ENCODE measurements around the gene SYPL2.
"Not testable (repeated sequence)": the region's sequence is repeated elsewhere in the genome, so short reads cannot be mapped to it uniquely, and the experiment has no call there.

The SYPL2 gene

DNA sequence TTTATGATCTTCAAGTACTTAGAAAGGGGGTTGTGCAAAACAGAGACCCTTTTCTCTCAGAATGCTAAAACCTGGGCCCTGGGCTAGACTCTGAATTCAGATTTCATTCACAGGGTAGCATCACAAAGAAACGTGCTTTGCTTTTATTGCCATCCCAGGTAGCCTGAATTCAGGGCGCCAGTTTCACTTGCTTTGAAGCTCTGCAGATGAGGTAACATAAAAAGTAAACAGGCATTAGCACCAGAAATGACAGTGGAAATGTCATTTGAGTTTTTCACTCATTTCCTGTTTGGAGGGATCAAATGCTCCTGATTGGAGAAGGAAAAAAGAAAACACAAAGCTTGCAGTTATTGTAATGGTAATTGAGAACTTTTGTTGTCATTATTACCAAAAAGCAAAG lies 2.6 kb downstream of the SYPL2 start:
- DNase-seq (ENCODE audit: insufficient read length, low spot score) (no peak), FAIRE-seq (no peak)

DNA sequence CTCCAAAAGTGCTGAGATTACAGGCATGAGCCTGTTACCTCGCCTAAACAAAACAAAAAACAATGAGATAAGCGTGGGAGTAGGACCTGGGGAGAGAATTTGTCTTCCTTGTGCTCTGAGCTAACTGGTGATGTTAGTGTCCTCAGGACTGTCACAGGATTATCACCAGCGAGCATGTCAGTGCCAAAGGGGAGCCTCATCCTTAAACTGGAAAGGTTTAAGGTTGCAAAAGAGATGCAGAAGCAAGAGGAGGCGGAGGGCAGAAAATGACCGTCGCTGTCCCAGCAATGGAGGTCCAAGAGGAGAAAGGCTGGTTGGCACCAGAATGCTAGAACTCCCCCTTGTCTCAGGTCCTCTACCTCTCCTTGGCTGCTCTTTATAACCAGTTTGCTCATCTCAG lies 3.9 kb downstream of the SYPL2 start:
- FAIRE-seq = no peak
- no peak for DNase-seq (ENCODE audit: insufficient read length, low spot score)

DNA sequence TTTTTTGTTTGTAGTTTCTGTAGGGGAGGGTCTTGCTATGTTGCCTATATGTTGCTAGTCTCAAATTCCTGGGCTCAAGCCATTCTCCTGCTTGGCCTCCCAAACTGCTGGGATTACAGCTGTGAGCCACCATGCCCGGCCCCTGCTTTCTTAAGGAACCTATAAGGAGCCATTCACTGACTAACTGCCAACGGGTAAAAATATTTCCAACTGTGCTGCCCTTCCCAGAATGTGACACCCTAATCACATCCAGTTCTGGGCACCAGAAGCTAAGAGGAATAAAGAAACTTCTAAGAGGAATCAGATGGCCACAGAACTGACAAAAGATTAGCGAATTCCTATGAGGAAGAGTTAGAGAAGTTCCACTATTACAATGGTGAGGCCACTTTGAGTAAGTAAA lies 6.4 kb downstream of the SYPL2 start:
- FAIRE-seq = no peak
- DNase-seq (ENCODE audit: insufficient read length, low spot score) = no peak

DNA sequence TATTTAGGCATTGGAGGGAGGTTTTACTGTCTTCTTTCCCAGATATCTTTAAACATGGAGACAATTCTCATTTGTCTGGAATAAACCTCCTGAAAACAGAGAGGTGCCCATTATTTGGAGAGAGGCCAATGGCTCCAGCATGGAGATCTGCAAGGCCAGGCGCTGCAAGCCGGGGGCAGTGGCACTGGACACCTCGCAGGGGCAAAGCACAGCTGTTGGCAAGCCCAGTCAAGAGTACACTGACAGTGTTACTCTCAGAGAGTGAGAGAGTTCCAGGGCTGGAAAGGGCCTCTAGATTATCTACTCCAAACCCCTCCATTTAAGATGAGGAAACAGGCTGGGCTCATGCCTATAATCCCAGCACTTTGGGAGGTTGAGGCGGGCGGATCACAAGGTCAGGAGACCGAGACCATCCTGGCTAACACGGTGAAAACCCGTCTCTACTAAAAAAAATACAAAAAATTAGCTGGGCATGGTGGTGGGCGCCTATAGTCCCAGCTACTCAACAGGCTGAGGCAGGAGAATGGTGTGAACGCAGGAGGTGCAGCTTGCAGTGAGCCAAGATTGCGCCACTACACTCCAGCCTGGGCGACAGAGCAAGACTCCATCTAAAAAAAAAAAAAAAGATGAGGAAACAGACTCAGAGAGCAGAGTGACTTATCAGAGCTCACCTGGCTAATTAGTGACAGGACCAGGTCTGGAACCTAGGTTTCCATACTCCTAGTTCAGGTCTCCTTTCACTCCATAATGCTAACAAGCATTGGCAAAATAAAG lies 7.1 kb downstream of the SYPL2 start:
- FAIRE-seq; DNase-seq (ENCODE audit: insufficient read length, low spot score): not testable (repeated sequence)

DNA sequence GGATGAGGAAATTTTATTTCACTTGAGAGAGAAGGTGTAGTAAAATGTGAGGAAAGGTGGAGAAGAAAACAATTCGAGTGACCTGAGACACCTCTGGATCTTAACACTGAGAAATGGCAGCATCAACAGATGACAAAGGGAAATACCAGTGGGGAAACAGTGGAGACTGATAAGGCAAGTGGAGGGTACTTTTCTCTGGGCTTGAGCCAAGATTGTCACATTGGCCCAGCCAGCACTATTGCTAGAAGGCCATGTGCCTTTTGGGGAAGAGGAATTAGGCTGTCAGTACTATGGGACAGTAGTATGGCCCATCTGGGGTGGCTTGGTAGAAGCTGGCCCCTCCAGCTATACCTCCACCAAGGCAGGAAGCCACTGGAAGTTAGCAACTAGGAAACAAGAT lies 8.4 kb downstream of the SYPL2 start:
- DNase-seq (ENCODE audit: insufficient read length, low spot score) (no peak), FAIRE-seq (no peak)

DNA sequence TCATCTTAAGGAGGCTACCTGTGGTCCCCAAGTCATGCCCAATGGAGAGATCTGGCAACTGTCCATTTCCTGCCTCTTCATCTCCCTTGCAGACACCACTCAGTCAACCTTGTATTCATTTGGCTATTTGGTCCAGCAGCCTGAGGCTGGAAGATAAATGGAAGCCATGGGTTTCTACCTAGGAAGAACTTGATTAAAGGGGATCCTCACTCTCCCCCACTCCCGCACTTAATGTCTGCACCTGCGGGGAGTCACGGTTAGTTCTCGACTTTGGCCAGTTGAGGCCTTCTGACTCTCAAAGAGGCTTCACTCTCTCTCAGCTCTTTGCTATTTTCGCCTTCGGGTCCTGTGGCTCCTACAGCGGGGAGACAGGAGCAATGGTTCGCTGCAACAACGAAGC lies 8.9 kb downstream of the SYPL2 start:
- DNase-seq (ENCODE audit: insufficient read length, low spot score) (no peak), FAIRE-seq (no peak)

DNA sequence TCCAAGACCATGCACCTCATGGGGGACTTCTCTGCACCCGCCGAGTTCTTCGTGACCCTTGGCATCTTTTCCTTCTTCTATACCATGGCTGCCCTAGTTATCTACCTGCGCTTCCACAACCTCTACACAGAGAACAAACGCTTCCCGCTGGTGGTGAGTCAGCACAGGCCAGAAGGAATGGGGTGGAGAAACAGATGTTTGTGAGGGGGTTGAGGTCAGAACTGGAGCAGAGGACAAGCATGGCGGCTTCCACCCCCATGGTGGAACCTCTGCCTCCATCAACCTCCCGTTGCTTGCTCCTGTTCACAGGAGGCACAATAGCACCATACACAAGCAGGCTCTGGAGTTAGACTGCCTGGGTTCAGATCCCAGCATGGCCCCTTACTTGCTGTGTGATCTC lies 10.5 kb downstream of the SYPL2 start:
- DNase-seq (ENCODE audit: insufficient read length, low spot score) = no peak
- FAIRE-seq = no peak

DNA sequence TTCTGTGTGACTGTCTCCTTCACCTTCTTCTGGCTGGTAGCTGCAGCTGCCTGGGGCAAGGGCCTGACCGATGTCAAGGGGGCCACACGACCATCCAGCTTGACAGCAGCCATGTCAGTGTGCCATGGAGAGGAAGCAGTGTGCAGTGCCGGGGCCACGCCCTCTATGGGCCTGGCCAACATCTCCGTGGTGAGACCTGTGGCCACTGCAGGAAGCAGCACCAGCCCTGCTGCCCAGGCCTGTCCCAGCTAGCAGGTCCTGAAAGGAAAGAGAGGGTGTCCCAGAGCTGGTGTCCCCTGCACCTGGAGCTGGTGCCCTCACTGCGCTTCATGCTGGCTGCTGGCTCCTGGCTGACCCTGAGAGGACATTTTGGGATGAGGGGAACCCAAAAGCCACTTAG lies 11.5 kb downstream of the SYPL2 start:
- DNase-seq (ENCODE audit: insufficient read length, low spot score) = no peak

DNA sequence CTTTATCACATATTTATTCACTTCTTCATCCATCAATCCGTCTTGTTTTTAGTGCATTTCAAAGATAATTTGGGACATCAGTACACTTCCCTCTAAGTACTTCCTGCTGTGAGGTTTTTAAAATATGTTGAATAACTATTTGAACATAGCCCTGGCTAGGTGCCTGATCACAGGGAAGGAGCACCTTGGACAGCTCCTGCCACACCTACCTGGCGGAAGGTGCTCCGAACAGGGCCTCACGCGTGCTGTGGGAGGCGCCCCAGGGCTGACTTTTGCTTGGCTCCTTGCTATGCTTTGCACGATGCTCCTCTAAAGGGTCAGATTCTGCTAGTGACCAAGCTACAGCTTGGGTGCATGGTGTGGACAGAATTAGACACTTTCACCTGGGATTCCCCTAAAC lies 12.5 kb downstream of the SYPL2 start:
- DNase-seq (ENCODE audit: insufficient read length, low spot score) (no peak), FAIRE-seq (no peak)

More for the DNA sequence above, 11.5 kb downstream of the SYPL2 start:
- FAIRE-seq = no peak

DNA sequence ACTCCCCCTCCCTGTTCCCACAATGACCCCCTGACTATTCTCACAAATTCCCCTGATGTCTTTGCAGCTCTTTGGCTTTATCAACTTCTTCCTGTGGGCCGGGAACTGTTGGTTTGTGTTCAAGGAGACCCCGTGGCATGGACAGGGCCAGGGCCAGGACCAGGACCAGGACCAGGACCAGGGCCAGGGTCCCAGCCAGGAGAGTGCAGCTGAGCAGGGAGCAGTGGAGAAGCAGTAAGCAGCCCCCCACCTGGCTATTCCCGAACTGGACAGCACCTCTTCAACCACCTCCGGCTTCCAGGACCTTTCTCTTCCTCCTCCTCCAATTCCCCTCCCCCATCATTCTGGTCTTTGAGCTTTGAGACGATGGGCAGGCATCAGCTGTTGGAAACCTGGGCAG lies 13.0 kb downstream of the SYPL2 start:
- DNase-seq (ENCODE audit: insufficient read length, low spot score) (no peak), FAIRE-seq (no peak)

DNA sequence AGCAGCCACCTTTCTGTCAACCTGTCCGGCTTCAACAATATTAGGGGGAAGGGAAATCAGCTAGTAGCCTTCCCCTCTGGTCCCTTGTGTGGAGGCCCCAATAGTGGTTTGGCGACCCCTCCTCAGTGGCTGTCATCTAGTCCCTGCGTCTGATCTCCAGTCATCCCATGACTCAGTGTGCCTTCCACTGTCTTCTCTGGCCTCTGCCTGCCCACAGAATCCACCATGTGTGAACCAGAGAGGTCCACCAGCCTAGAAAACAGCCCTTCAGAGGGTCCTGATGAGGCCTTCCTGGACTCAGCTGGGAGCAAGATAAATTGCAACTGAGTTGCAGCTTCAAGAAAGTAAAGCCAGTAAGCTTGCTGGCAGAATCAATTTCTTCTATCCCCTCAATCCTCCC lies 13.6 kb downstream of the SYPL2 start:
- DNase-seq (ENCODE audit: insufficient read length, low spot score) = no peak
- FAIRE-seq = no peak

DNA sequence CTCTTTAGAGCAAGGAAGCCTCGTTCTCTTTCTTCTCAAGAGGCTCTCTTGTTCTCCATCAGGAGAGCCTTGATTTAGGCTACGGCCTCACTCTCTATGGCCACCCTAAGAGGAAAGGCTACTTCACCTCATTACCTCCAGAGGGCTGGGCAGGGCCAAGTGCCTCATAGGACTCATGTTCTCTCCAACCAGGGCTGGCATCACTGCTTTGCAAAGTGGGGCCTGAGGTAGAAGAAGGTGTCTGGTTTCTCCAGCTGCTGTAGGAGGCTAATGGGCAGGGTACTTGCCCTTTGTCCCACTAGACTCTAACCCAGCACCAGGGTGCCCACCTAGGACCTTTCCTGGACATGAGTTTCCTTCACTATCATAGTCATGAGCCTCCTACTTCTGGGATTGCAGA lies 15.3 kb downstream of the SYPL2 start:
- FAIRE-seq (no peak), DNase-seq (ENCODE audit: insufficient read length, low spot score) (no peak)

DNA sequence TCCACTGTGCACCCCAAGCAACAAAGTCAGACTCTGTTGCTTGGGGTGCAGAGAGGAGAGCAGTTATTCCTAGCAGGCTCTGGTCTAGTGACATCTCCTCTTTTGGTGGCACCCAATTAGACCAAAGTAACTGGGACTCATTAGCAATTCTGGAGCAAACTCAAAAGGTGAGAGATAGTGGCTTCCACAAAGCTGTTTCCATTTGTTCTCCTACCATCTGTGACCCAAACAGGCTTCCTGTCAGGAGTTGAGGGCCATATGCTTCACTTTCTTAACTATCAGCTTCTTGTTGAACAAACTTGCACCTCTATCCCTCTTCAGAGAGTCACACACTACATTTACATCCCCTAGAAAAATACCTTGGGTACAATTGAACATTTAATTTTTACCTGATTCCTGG lies 15.9 kb downstream of the SYPL2 start:
- DNase-seq (ENCODE audit: insufficient read length, low spot score) (no peak), FAIRE-seq (no peak)

DNA sequence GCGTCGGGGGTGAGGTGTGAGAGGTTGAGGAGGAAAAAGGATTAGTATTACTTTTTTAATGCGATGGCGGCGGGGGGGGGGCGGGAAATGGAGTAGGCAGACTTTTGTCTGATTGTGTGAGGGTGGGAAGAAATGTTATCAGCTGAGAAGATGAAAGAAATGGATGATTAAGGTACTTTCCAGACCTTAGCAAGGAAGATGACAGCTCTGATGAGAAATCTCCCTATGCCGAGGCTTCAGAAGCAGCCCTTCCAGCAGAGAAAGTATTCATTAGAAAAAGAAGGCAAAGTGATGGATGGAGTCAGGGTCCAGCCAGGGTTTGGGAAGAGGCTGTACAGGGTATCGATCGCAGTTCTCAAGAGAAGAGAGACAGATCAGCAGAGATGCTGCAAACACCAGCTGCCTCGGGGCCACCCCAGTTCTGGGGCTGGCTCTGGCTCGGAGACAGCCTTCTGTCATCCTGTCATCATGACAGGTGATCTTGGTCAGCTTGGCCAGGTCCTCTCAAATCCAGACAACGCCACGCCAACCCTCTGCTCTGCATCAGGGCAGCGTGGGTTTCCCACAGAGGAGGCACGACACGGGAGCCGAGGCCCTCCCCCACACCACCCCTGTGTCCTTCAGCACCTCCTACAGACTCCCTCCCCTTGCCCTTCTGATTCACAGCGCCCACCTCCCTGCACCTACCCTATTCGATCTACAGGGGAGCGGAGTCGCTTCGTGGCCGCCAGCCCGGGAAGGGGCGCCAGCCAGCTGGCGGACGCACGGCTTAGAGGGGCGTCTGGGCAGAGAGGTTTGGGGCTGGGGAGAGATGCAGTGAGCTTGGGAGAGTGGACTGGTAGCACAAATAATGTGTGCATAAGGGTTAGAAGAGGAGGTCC lies 16.7 kb downstream of the SYPL2 start:
- DNase-seq (ENCODE audit: insufficient read length, low spot score) (peak; percentile 24), FAIRE-seq (no peak)

DNA sequence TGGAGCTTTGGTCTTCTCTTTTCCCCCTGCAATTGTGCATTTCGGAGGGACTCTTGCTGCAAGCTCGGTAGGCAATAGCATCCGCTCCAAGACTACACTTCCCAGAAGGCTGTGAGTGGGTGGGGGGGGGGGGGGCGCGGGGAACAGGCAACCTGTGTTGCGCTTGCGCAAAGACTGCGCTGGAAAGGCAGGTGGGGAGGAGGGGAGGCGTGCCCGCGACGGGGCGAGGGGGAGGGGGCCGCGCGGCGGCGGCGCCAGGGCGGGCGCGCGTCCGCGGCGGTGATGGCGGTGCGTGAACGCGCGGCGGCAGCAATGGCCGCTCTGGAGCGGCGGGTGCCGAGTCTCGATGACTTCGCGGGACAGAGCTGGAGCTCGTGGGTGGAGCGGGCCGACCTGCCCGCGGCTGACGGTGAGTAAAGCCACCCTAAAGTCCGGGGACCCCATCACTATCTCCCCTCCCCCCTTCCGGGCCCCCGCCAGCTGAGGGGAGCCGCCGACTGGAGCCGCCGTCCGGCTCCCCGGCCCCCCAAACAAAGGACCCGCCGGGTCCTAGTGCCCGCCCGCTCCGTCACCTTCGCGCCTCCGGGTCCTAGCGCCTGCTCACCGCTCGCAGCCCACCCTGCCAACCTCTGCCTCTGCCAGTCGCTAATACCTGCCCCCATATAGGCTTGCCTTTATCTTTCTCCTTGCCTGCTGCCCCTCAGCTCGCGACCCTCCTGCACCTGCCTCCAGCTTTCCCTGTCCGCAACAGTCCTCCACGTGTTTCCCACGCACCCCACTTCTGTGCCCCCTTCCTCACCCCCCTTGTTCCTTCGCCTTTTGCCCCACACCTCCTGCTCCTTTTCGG lies 17.5 kb downstream of the SYPL2 start, which contains the start of gene ATXN7L2:
Gene ATXN7L2, plus strand, starts transcription at position 234 of the 847 bp plus-strand sequence. Its CDS starts 49 bp downstream, at position 283.
- DNase-seq (ENCODE audit: insufficient read length, low spot score) (peak; percentile 93), FAIRE-seq (peak; percentile 26)

DNA sequence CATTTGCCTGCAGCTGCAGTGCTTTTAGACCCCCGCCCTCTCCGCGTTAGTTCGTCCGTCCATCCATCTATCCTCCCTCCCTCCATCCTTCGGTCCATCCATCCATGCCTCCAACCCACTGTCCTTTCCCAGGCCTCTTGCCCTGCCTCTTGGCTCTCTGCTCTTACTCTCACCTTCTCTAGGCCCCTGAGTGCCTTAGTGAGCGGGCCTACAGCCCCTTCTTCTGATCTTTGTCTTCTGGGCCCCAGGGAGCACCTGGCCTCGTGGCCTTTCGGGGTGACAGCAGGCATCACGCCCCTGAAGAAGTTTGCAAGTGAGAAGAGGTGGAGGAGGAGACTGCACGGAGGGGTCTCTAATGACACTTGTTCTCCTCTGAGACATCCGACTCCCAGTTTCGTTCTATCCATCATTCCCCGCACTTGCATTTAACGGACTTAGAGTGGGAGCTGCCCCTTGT lies 18.2 kb downstream of the SYPL2 start:
- no peak for DNase-seq (ENCODE audit: insufficient read length, low spot score)
- FAIRE-seq = no peak

DNA sequence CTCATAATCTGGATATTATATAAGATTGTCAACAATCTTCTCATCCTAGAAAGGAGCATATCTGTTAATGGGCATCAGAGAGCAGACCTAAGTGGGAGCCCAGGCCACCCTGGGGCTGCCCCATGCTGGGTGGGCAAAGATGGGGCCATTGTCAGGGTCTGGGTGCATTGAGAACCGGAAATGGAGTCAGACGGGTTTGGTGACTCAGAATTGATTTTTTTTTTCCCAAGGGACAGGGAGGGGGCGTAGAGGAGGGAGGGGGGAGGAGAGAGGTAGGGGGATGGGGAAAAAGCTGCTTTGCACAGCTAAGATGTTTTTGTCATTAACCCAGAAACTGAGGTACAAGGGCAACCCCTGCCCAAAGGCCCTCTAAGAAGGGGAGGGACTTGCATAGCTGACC lies 18.7 kb downstream of the SYPL2 start:
- DNase-seq (ENCODE audit: insufficient read length, low spot score) (no peak), FAIRE-seq (no peak)

DNA sequence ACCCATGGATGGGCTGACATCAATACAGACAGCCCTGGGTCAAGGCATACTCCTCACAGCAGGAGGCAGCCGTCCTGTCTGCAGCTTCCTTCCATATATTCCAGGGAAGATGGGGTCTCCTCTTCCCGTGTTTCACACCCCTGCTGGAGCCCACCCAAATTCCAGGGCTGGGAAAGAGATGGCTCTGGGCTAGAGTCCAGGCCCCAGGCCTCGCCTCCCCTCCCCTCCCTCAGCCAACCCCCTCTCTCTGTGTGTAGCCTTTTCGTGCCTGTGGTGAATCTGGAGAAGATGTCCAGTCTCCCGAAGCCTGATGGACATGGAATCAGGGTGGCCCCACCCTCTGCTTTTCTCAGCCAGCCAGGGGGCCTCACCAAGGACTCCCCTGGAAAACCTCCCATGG lies 20.9 kb downstream of the SYPL2 start:
- FAIRE-seq (no peak), DNase-seq (ENCODE audit: insufficient read length, low spot score) (no peak)

DNA sequence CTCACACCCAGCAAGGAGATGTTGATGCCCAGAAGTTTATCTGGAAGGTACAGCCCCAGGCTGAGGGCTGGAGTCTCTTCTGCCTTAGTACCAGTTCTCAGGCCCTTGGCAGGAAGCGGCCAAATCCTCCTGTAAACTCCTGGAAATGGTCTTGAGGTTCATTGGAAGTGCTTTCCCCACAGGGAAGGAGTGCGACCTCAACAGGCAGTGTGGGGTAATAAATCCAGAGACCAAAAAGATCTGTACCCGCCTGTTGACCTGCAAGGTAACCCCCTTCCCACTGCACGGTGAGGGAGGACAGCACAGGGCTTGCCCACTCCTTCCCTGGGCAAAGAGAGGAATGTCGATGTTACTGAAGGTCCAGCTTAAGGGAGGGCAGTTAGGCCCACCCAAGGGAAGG lies 21.9 kb downstream of the SYPL2 start:
- no peak for DNase-seq (ENCODE audit: insufficient read length, low spot score)
- FAIRE-seq = no peak

DNA sequence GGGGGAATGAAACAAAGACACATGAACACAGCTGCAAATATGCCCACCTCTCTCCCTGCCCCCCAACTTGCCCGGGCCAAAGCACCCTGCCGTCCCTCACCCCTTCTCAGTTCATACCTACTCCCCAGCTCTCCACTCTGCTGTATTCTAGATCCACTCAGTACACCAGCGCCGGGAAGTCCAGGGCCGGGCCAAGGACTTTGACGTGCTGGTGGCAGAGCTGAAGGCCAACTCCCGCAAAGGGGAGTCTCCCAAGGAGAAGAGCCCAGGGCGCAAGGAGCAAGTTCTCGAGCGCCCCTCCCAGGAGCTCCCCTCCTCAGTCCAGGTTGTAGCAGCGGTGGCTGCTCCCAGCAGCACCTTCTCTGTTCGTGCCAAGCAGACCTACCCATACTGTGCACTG lies 22.4 kb downstream of the SYPL2 start:
- FAIRE-seq (no peak), DNase-seq (ENCODE audit: insufficient read length, low spot score) (no peak)

Data from HTR-8/SVneo (cell line).